Measurements from ENCODE around the gene ADGRL2. TPM values are rescaled to one million over a fixed set of nuclear protein-coding genes. Genes with fewer than 3 reads are reported as not detected.

Gene ADGRL2
- total RNA-seq, 4 donors from 2014 or later = 72.4 to 89.7 (median 78.8) TPM

DNA sequence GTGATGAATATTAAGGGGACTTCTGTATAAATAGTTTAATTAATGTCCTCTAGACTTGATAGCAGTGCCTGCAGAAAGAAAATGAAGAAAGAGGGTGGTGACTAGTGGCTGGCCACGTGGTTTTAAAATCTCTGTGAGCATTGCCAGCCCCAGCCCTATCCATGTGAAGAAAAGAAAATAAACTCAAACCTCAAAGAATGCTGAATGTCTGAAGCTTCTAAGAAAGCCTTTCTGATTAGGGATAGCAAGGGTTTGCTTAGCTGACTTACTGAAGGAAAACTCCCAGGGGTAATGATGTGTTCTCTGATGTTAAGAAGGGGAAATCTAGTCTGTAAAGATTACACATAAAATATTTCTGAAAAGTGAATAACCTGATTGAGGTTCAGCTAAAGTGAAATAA lies 31.8 kb downstream of the ADGRL2 start:
- intact Hi-C loops (cut with DNase I) = loop anchor here (10.0 kb wide), 1 partner anchor 92 kb away; no protein-coding TSS in a partner anchor
- 13% methylated on average over 1 of the region's 1 CpG for WGBS
- Histone ChIP-seq H3K9me3 (no peaks in the 10 kb centered on the region), H3K36me3 (no peaks in the 10 kb centered on the region), H3K4me1 (peaks cover 37 to 52% (median 49%) of the 10 kb centered on the region in 4 donors), H3K27ac (replicated peaks in 1 of 4) (peak overlapping the region in 1 of 4 donors; percentile 3), H3K4me3 (no peak overlapping the region), H3K27me3 (no peaks in the 10 kb centered on the region)
- TF ChIP-seq POLR2A (IDR thresholded peaks at IDR 0.05; ENCODE audit: low read depth) (no peak), POLR2AphosphoS5 (IDR thresholded peaks at IDR 0.05) (no peak), EP300 (IDR thresholded peaks at IDR 0.05) (no peak)
- TF ChIP-seq, protein P1, sequence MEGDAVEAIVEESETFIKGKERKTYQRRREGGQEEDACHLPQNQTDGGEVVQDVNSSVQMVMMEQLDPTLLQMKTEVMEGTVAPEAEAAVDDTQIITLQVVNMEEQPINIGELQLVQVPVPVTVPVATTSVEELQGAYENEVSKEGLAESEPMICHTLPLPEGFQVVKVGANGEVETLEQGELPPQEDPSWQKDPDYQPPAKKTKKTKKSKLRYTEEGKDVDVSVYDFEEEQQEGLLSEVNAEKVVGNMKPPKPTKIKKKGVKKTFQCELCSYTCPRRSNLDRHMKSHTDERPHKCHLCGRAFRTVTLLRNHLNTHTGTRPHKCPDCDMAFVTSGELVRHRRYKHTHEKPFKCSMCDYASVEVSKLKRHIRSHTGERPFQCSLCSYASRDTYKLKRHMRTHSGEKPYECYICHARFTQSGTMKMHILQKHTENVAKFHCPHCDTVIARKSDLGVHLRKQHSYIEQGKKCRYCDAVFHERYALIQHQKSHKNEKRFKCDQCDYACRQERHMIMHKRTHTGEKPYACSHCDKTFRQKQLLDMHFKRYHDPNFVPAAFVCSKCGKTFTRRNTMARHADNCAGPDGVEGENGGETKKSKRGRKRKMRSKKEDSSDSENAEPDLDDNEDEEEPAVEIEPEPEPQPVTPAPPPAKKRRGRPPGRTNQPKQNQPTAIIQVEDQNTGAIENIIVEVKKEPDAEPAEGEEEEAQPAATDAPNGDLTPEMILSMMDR (IDR thresholded peaks at IDR 0.05) = no peak
- DNase-seq (ENCODE audit: extremely low spot score) = no peak

DNA sequence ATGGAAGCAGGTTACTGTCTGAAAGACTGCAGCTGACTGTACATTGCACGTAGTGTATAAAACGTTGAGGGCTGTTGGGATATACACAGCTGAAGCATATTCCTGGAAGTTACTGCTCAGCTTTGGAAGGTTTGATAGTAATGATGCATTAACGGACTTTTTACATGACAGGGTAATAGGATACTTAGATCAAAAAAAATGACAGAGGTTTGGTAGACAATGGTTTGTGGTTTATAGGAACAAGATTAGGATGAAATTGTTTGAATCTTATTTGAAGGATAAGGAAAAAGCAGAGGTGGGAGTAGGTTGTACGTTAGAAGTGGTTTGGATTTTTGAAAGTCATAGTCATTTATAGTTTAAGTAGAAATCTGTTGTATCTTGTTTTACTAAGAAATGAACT lies 33.0 kb downstream of the ADGRL2 start:
- Histone ChIP-seq H3K4me1 (peaks cover 37 to 52% (median 49%) of the 10 kb centered on the region in 4 donors), H3K27me3 (no peaks in the 10 kb centered on the region), H3K36me3 (no peaks in the 10 kb centered on the region), H3K4me3 (no peak overlapping the region), H3K9me3 (no peaks in the 10 kb centered on the region), H3K27ac (replicated peaks in 1 of 4) (no peak overlapping the region)
- DNase-seq (ENCODE audit: extremely low spot score) = no peak
- intact Hi-C loops (cut with DNase I) = loop anchor here (10.0 kb wide), 1 partner anchor 91 kb away; no protein-coding TSS in a partner anchor
- no peak for TF ChIP-seq POLR2A (IDR thresholded peaks at IDR 0.05; ENCODE audit: low read depth)
- no peak for TF ChIP-seq POLR2AphosphoS5 (IDR thresholded peaks at IDR 0.05)
- no peak for TF ChIP-seq EP300 (IDR thresholded peaks at IDR 0.05)
- TF ChIP-seq, protein P1 (IDR thresholded peaks at IDR 0.05) = no peak
- 57% methylated on average over 4 of the region's 4 CpGs for WGBS

DNA sequence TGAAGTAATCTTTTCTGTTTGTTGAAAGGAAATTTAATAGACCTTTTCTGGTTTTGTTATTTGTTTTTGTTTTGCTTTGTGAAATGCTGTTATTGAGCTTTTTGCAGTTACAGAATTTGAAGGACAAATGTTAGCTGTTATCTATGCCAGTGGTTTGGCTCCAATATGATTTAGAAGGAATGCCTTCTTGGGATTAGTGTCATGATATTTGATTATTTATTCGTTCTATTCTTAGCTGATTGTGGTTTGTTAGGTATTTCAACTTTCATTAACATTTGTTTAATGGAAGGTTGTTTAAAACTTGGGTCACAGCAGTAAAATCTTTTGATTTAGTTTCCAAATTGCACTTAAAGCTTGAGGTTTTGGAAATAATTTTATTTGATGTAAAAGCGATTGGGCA lies 33.5 kb downstream of the ADGRL2 start:
- Histone ChIP-seq H3K36me3 (no peaks in the 10 kb centered on the region), H3K4me3 (no peak overlapping the region), H3K4me1 (peaks cover 37 to 52% (median 49%) of the 10 kb centered on the region in 4 donors), H3K27me3 (no peaks in the 10 kb centered on the region), H3K9me3 (no peaks in the 10 kb centered on the region), H3K27ac (replicated peaks in 1 of 4) (peak overlapping the region in 1 of 4 donors; percentile 2)
- intact Hi-C loops (cut with DNase I) = loop anchor here (10.0 kb wide), 1 partner anchor 91 kb away; no protein-coding TSS in a partner anchor
- no peak for DNase-seq (ENCODE audit: extremely low spot score)
- WGBS = 34% methylated on average over 2 of the region's 2 CpGs
- TF ChIP-seq POLR2AphosphoS5 (IDR thresholded peaks at IDR 0.05) (no peak), POLR2A (IDR thresholded peaks at IDR 0.05; ENCODE audit: low read depth) (no peak), EP300 (IDR thresholded peaks at IDR 0.05) (no peak)
- TF ChIP-seq, protein P1 (IDR thresholded peaks at IDR 0.05) = no peak

DNA sequence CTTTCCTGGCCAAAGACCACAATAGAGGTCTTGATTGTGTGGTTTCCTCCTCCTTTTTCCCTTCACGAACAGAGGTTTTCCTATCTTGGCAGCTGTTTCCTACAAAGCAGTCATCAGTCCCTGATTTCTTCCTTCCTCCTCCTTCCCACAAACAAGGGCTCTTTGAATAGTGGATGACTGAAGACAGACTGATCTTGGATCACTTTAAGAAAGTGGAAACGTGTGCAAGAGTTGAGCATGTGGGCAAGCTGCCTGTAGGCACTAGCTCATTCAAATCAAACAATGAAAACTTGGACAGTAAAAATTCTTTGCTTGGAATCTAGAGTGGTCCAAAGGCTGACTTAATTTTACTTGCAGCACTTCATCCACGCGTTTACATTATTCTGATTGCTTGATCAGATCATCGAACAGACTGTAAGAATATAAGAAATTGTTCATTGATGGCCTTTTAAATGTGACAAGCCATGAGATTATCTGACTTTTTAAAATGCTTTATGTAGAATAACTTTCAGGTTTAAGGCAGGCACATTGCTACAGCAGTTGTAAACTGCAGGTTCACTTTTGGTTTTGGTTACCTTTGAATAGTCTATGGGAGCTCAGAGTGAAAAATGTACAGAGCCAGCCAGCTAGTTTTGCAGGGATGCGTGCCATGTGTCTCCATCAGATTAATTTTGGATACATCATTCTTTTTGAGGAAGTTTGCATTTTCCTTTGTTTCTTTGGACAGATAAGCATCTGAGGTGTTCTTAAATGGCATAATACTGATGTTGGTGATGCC lies 34.4 kb downstream of the ADGRL2 start:
- TF ChIP-seq POLR2AphosphoS5 (IDR thresholded peaks at IDR 0.05) = no peak
- no peak for TF ChIP-seq EP300 (IDR thresholded peaks at IDR 0.05)
- TF ChIP-seq, protein P1 (IDR thresholded peaks at IDR 0.05) = no peak
- no peak for TF ChIP-seq POLR2A (IDR thresholded peaks at IDR 0.05; ENCODE audit: low read depth)
- peak overlapping the region in 3 of 4 donors; percentile 2 to 10 (median 5) for H3K27ac ChIP-seq (replicated peaks in 1 of 4)
- H3K4me3 ChIP-seq = peak overlapping the region in 3 of 4 donors; percentile 5 to 24 (median 10)

More for the DNA sequence above, 34.4 kb downstream of the ADGRL2 start:
- Histone ChIP-seq H3K4me1 (peaks cover 37 to 52% (median 49%) of the 10 kb centered on the region in 4 donors), H3K36me3 (no peaks in the 10 kb centered on the region), H3K27me3 (no peaks in the 10 kb centered on the region), H3K9me3 (no peaks in the 10 kb centered on the region)
- DNase-seq (ENCODE audit: extremely low spot score) = no peak
- intact Hi-C loops (cut with DNase I) = loop anchor here (10.0 kb wide), 1 partner anchor 90 kb away; no protein-coding TSS in a partner anchor
- 26% methylated on average over 6 of the region's 6 CpGs for WGBS

Data from esophagus muscularis mucosa (tissue), 4 donors.